Gastroesophageal sphincter (tissue), 3 donors: ENCODE results near the gene UBFD1.

Source experiments
- POLR2A ChIP-seq, 2 donors: fragments of 450-650 bp; IDR thresholded peaks; one replicate each; pipeline ENCODE4 v1.6.1; 2017; ENCODE audit warnings: antibody characterized with exemption in 2 of 2, mild to moderate bottlenecking in 2 of 2, moderate library complexity in 1 of 2
- TF ChIP-seq, protein P1 (sequence below), 4 experiments: fragments of 200-600 bp in 2 of 4; fragments of 450-650 bp in 2 of 4; sonication (generic) in 1 of 4; IDR thresholded peaks; one replicate each; pipeline ENCODE4 v1.5.1; 2017 to 2019; ENCODE audit warnings: antibody characterized with exemption in 4 of 4, mild to moderate bottlenecking in 2 of 4, moderate library complexity in 2 of 4

DNA sequence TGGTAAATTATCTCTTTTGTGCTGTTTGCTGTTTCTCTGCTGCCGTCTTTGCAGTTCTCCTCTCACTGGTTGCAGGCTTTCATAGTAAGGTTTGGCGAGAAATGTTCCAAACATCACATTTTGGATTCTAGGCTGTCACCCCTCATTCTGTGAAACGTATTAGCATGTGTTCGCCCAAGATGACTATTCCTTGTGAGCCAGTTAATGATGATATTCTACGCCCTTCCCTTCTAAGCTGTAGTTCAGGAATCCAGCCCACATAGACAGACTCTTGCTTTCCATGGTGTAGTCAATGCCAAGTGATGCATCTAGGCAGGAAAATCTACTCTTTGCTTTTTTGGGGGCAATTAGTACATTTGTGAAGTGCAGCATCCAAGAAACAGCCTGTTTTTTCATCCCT lies 14.4 kb downstream of the UBFD1 start:
- TF ChIP-seq, protein P1, sequence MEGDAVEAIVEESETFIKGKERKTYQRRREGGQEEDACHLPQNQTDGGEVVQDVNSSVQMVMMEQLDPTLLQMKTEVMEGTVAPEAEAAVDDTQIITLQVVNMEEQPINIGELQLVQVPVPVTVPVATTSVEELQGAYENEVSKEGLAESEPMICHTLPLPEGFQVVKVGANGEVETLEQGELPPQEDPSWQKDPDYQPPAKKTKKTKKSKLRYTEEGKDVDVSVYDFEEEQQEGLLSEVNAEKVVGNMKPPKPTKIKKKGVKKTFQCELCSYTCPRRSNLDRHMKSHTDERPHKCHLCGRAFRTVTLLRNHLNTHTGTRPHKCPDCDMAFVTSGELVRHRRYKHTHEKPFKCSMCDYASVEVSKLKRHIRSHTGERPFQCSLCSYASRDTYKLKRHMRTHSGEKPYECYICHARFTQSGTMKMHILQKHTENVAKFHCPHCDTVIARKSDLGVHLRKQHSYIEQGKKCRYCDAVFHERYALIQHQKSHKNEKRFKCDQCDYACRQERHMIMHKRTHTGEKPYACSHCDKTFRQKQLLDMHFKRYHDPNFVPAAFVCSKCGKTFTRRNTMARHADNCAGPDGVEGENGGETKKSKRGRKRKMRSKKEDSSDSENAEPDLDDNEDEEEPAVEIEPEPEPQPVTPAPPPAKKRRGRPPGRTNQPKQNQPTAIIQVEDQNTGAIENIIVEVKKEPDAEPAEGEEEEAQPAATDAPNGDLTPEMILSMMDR (IDR thresholded peaks at IDR 0.05), result no peak
- no peak for TF ChIP-seq POLR2A (IDR thresholded peaks at IDR 0.05)
